ENCODE measurements around the gene PROSER2.

PROSER2 gene

DNA sequence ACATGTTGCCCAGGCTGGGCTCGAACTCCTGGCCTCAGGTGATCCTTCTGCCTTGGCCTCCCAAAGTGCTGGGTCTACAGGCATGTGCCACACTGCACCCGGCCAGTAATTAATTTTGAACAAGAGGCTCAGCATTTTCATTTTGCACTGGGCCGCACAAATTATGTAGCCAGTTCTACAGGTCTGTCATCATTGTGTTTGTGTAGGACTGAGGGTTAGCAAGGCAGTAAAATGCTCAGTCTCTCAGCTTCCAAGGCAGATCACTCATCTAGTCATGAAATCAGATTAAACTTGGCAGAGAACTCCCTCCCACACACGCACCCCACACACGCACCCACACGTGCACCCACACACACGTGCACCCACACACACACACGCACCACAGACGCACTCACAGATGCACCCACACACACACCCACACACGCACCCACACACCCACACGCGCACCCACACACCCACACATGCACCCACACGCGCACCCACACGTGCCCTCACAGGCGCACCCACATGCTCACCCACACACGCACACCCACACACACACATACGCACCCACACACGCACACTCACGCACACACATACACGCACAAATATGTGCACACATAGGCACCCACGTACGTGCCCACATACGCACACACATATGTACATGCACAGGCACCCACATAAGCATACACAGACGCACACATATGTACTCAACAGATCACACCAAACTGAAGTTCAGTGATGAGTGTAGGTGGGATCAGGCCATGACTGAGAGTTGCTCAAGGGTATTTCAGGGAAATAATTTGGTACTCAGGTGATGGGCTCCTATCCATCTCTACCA lies 27.8 kb upstream of the PROSER2 start:
- TF ChIP-seq, protein P1, sequence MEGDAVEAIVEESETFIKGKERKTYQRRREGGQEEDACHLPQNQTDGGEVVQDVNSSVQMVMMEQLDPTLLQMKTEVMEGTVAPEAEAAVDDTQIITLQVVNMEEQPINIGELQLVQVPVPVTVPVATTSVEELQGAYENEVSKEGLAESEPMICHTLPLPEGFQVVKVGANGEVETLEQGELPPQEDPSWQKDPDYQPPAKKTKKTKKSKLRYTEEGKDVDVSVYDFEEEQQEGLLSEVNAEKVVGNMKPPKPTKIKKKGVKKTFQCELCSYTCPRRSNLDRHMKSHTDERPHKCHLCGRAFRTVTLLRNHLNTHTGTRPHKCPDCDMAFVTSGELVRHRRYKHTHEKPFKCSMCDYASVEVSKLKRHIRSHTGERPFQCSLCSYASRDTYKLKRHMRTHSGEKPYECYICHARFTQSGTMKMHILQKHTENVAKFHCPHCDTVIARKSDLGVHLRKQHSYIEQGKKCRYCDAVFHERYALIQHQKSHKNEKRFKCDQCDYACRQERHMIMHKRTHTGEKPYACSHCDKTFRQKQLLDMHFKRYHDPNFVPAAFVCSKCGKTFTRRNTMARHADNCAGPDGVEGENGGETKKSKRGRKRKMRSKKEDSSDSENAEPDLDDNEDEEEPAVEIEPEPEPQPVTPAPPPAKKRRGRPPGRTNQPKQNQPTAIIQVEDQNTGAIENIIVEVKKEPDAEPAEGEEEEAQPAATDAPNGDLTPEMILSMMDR (IDR thresholded peaks at IDR 0.05; ENCODE audit: low read length, missing control alignments) = no peak
- no peak overlapping the region for H3K4me3 ChIP-seq (replicated peaks; ENCODE audit: low read depth, low read length)

DNA sequence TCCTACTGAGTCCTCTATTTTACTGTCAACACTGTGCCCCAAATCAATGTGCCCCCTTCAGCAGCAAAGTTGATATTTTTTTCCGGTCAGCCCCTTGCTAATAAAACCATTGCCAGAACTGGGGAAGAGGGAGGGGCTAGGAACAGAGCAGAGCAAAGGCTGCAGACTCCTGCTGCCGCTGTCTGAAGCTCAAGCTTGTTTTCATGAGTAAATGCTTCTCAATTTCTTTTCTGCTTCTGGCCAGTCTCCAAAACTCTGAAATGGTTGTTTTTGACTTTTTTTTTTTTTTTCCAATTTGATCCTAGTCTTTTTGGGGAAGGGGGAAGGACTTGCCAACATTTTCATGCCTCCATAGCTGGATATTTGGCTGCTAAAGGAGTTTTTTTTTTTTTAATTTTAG lies 26.7 kb upstream of the PROSER2 start:
- TF ChIP-seq, protein P1 (IDR thresholded peaks at IDR 0.05; ENCODE audit: low read length, missing control alignments) = no peak
- no peak overlapping the region for H3K4me3 ChIP-seq (replicated peaks; ENCODE audit: low read depth, low read length)
- DNase-seq (ENCODE audit: low read depth) = peak; percentile 15

More for the DNA sequence above, 27.8 kb upstream of the PROSER2 start:
- DNase-seq (ENCODE audit: low read depth) = no peak

- no peak for DNase-seq (ENCODE audit: low read depth)
- H3K4me3 ChIP-seq (replicated peaks; ENCODE audit: low read depth, low read length) = no peak overlapping the region
- TF ChIP-seq, protein P1 (IDR thresholded peaks at IDR 0.05; ENCODE audit: low read length, missing control alignments) = no peak
Measured at GRCh38 chr10:11797281-11797680, 25.9 kb upstream of the PROSER2 start.

DNA sequence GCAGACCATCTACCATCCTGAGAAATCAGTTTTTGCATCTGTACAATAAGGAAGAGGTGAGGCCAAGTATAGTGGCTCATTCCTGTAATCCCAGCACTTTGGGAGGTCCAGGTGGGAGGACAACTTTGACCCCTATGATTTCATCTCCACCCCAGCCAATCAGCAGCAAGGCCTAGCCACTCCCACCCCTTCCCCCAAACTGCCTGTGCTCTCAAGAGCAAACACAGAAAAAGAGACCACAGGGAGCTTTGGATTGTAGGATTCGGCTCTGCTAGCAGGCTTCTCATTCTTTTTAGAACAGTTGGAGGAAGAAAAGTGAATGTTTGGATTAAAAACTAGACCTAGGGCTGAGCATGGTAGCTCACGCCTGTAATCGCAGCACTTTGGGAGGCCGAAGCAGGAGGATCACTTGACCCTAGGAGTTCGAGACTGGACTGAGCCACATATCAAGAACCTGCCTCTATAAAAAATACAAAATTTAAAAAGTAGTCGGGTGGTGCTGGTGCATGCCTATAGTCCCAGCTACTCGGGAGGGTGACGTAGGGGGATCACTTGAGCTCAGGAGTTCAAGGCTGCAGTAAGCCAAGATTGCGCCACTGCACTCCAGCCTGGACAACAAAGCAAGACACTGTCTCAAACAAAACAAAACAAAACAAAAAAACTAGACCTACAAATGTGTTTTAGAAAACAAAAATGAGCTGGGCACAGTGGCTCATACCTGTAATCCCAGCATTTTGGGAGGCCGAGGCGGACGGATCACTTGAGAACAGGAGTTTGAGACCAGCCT lies 25.1 kb upstream of the PROSER2 start:
- TF ChIP-seq, protein P1 (IDR thresholded peaks at IDR 0.05; ENCODE audit: low read length, missing control alignments) = no peak
- DNase-seq (ENCODE audit: low read depth) = no peak

GRCh38 chr10:11798845-11799735 lies 24.1 kb upstream of the PROSER2 start:
- TF ChIP-seq, protein P1 (IDR thresholded peaks at IDR 0.05; ENCODE audit: low read length, missing control alignments) = no peak
- no peak overlapping the region for H3K4me3 ChIP-seq (replicated peaks; ENCODE audit: low read depth, low read length)
- peak; percentile 26 for DNase-seq (ENCODE audit: low read depth)

More for the DNA sequence above, 25.1 kb upstream of the PROSER2 start:
- H3K4me3 ChIP-seq (replicated peaks; ENCODE audit: low read depth, low read length) = no peak overlapping the region

DNA sequence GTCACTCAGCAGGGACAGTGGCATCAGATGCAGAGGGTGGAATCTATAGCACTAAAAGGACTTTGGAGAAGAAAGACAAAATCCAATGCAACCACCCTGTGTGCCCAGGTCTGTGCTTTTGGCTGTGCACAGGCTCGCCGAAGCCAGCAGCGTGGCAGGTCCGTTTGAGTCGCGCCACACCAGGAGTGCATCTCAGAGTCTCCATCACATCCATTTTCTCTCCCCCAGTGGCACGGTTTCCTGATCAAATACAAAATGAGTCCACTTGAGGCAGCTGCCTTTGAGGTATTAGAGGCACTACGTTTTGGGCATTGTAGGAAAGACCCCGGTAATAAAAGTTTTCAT lies 23.4 kb upstream of the PROSER2 start:
- TF ChIP-seq, protein P1 (IDR thresholded peaks at IDR 0.05; ENCODE audit: low read length, missing control alignments) = no peak
- DNase-seq (ENCODE audit: low read depth) = no peak

More for the DNA sequence above, 23.4 kb upstream of the PROSER2 start:
- no peak overlapping the region for H3K4me3 ChIP-seq (replicated peaks; ENCODE audit: low read depth, low read length)

All from fibroblast of pulmonary artery (primary cell).